ENCODE measurements around the gene SRPRB. TPM values are rescaled to one million over a fixed set of nuclear protein-coding genes. Genes with fewer than 3 reads are reported as not detected.

Gene SRPRB
- total RNA-seq, 1 experiment from 2014 or later: 54.8 TPM

DNA sequence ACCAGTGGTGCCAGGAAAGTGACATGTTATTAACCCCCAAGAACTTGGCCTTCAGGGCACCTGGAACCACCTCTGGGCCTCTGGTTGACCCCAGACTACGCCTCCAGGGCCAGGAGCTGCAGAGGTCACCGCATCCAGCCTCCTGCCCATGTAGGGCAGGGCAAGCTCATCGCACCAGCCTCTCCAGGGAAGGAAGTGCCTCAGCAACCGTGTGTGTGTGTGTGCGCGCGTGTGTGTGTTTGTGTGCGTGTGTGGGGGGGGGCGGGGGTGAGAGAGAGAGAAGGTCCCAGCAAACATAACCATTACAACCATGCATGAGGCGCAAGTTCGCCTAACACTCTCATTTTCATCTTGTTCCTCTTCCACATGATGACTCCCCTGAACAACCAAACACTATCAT lies 58.3 kb downstream of the SRPRB start:
- Histone ChIP-seq H3K56ac (ENCODE audit: insufficient read length, low read depth, low read length) (no peak overlapping the region), H4K8ac (replicated peaks; ENCODE audit: insufficient read length, low read depth, low read length) (no peak overlapping the region), H2BK5ac (ENCODE audit: insufficient read length, low read length) (no peak overlapping the region), H4K5ac (ENCODE audit: insufficient read length, low read depth, low read length) (no peak overlapping the region), H2AK5ac (ENCODE audit: insufficient read length, low read length) (no peak overlapping the region), H4K91ac (ENCODE audit: insufficient read length, low read depth, low read length) (no peak overlapping the region), H2BK12ac (ENCODE audit: insufficient read length, low read depth, low read length) (no peak overlapping the region), H3K4me2 (ENCODE audit: insufficient read depth, insufficient read length, low read length) (no peak overlapping the region), H3K79me1 (ENCODE audit: insufficient read depth, low read depth, low read length, poor library complexity, severe bottlenecking) (no peaks in the 10 kb centered on the region), H4K20me1 (ENCODE audit: control insufficient read depth, insufficient read depth, insufficient read length) (no peaks in the 10 kb centered on the region), H3K79me2 (ENCODE audit: insufficient read depth, low read length) (no peaks in the 10 kb centered on the region), H2BK120ac (ENCODE audit: low read depth, low read length, poor library complexity, severe bottlenecking) (no peak overlapping the region), H3K23ac (ENCODE audit: insufficient read length, low read depth, low read length) (no peak overlapping the region), H2AFZ (ENCODE audit: low read length) (no peak overlapping the region), H3K23me2 (ENCODE audit: insufficient read length, low read depth, low read length, poor library complexity, severe bottlenecking) (no peaks in the 10 kb centered on the region), H3K4me1 (ENCODE audit: insufficient read depth, low read length) (no peaks in the 10 kb centered on the region), H3T11ph (ENCODE audit: low read length) (no peak overlapping the region), H3K9ac (ENCODE audit: extremely low read depth, insufficient read length, low read length) (no peak overlapping the region), H3K9me3 (ENCODE audit: control insufficient read depth, low read depth, low read length) (no peaks in the 10 kb centered on the region), H3K4ac (ENCODE audit: low read depth, low read length) (no peak overlapping the region), H3K14ac (ENCODE audit: insufficient read depth, low read length) (no peak overlapping the region), H3K18ac (ENCODE audit: insufficient read length, low read depth, low read length) (no peak overlapping the region), H3K27ac (ENCODE audit: insufficient read length, low read depth, low read length) (no peak overlapping the region), H2BK20ac (ENCODE audit: low read depth, low read length, poor library complexity, severe bottlenecking) (no peak overlapping the region), H2BK15ac (ENCODE audit: low read depth, low read length) (no peak overlapping the region), H3K27me3 (ENCODE audit: insufficient read depth, low read length) (no peaks in the 10 kb centered on the region)
- Mint-ChIP-seq H3K36me3 (ENCODE audit: insufficient read depth in 1 of 3, low read depth in 3 of 3) (no peaks in the 10 kb centered on the region; a peak in 1 of 7 replicates), H3K27me3 (ENCODE audit: low read depth) (no peaks in the 10 kb centered on the region), H3K4me1 (peaks cover 19 to 20% of the 10 kb centered on the region in 2 experiments), H3K9me3 (no peaks in the 10 kb centered on the region), H3K27ac (no peak overlapping the region; a peak in 1 of 7 replicates), H3K4me3 (no peak overlapping the region)
- WGBS (ENCODE audit: extremely low coverage, insufficient read length, low lambda C conversion rate): no CpG with 5 or more reads among the region's 11 CpGs
- DNase-seq: no peak
- TF ChIP-seq, protein P1, sequence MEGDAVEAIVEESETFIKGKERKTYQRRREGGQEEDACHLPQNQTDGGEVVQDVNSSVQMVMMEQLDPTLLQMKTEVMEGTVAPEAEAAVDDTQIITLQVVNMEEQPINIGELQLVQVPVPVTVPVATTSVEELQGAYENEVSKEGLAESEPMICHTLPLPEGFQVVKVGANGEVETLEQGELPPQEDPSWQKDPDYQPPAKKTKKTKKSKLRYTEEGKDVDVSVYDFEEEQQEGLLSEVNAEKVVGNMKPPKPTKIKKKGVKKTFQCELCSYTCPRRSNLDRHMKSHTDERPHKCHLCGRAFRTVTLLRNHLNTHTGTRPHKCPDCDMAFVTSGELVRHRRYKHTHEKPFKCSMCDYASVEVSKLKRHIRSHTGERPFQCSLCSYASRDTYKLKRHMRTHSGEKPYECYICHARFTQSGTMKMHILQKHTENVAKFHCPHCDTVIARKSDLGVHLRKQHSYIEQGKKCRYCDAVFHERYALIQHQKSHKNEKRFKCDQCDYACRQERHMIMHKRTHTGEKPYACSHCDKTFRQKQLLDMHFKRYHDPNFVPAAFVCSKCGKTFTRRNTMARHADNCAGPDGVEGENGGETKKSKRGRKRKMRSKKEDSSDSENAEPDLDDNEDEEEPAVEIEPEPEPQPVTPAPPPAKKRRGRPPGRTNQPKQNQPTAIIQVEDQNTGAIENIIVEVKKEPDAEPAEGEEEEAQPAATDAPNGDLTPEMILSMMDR (conservative IDR thresholded peaks at IDR 0.05): no peak
